H9 (cell line): Measurements from ENCODE around the gene B3GNT3. TPM values are rescaled to one million over a fixed set of nuclear protein-coding genes. Genes with fewer than 3 reads are reported as not detected.

Experiments used
- DNase-seq: peaks from one replicate; pipeline ENCODE4 v3.0.0-alpha.2; 2017
- H2AFZ ChIP-seq: one replicate; pipeline ENCODE4 v1.6.1; 2013; ENCODE audit warnings: mild to moderate bottlenecking, low read length, control low read depth, moderate library complexity
- H2AK5ac ChIP-seq: 2 replicates; pipeline ENCODE4 v1.6.1; 2013; ENCODE audit warnings: low read length, control low read depth, mixed read lengths; ENCODE audit not compliant: insufficient read length
- H2BK120ac ChIP-seq: one replicate; pipeline ENCODE4 v1.6.1; 2013; ENCODE audit warnings: low read depth, mild to moderate bottlenecking, low read length, control low read depth, inconsistent platforms; ENCODE audit not compliant: poor library complexity, severe bottlenecking
- H2BK12ac ChIP-seq: 2 replicates; pipeline ENCODE4 v1.6.1; 2013; ENCODE audit warnings: low read length, control low read depth, mixed read lengths, low read depth; ENCODE audit not compliant: insufficient read length
- H2BK15ac ChIP-seq: 2 replicates; pipeline ENCODE4 v1.6.1; 2013; ENCODE audit warnings: low read depth, low read length, control low read depth
- H2BK20ac ChIP-seq: one replicate; pipeline ENCODE4 v1.6.1; 2013; ENCODE audit warnings: low read depth, mild to moderate bottlenecking, low read length, control low read depth, inconsistent platforms; ENCODE audit not compliant: poor library complexity, severe bottlenecking
- H2BK5ac ChIP-seq: 2 replicates; pipeline ENCODE4 v1.6.1; 2013; ENCODE audit warnings: low read length, control low read depth, mixed read lengths; ENCODE audit not compliant: insufficient read length
- H3K14ac ChIP-seq: 2 replicates; pipeline ENCODE4 v1.6.1; 2013; ENCODE audit warnings: low read length, control low read depth; ENCODE audit not compliant: insufficient read depth
- H3K18ac ChIP-seq: 2 replicates; pipeline ENCODE4 v1.6.1; 2013; ENCODE audit warnings: low read depth, mild to moderate bottlenecking, mixed read lengths, low read length, control low read depth; ENCODE audit not compliant: insufficient read length
- H3K23ac ChIP-seq: 2 replicates; pipeline ENCODE4 v1.6.1; 2013; ENCODE audit warnings: low read length, control low read depth, mixed read lengths, low read depth; ENCODE audit not compliant: insufficient read length
- H3K23me2 ChIP-seq: 2 replicates; pipeline ENCODE4 v1.6.1; 2013; ENCODE audit warnings: low read depth, mild to moderate bottlenecking, mixed read lengths, low read length, control low read depth; ENCODE audit not compliant: insufficient read length, poor library complexity, severe bottlenecking
- H3K27ac ChIP-seq: 2 replicates; pipeline ENCODE4 v1.5.1; 2013; ENCODE audit warnings: low read length, control low read depth, mixed read lengths, low read depth; ENCODE audit not compliant: insufficient read length
- H3K27me3 ChIP-seq: 2 replicates; pipeline ENCODE4 v1.6.1; 2013; ENCODE audit warnings: low read length, control low read depth, inconsistent platforms; ENCODE audit not compliant: insufficient read depth
- H3K4ac ChIP-seq: 2 replicates; pipeline ENCODE4 v1.6.1; 2013; ENCODE audit warnings: low read depth, mild to moderate bottlenecking, control low read depth, inconsistent platforms, low read length, moderate library complexity
- H3K4me1 ChIP-seq: 2 replicates; pipeline ENCODE4 v1.6.1; 2013; ENCODE audit warnings: low read length, control low read depth, inconsistent platforms; ENCODE audit not compliant: insufficient read depth
- H3K4me2 ChIP-seq: 2 replicates; pipeline ENCODE4 v1.6.1; 2013; ENCODE audit warnings: low read length, control low read depth, mixed read lengths; ENCODE audit not compliant: insufficient read length, insufficient read depth
- H3K56ac ChIP-seq: 2 replicates; pipeline ENCODE4 v1.6.1; 2013; ENCODE audit warnings: low read depth, mild to moderate bottlenecking, mixed read lengths, low read length, control low read depth; ENCODE audit not compliant: insufficient read length
- H3K79me1 ChIP-seq: 2 replicates; pipeline ENCODE4 v1.6.1; 2013; ENCODE audit warnings: low read depth, mild to moderate bottlenecking, moderate library complexity, low read length, control low read depth, inconsistent platforms; ENCODE audit not compliant: insufficient read depth, poor library complexity, severe bottlenecking
- H3K79me2 ChIP-seq: 2 replicates; pipeline ENCODE4 v1.6.1; 2013; ENCODE audit warnings: low read length, control low read depth, inconsistent platforms; ENCODE audit not compliant: insufficient read depth
- H3K9ac ChIP-seq: 2 replicates; pipeline ENCODE4 v1.6.1; 2013; ENCODE audit warnings: low read length, control low read depth, mixed read lengths; ENCODE audit not compliant: insufficient read length; ENCODE audit errors: extremely low read depth
- H3K9me3 ChIP-seq: one replicate; pipeline ENCODE4 v1.6.1; 2013; ENCODE audit warnings: low read depth, low read length, inconsistent platforms; ENCODE audit not compliant: control insufficient read depth
- H3T11ph ChIP-seq: one replicate; pipeline ENCODE4 v1.6.1; 2013; ENCODE audit warnings: mild to moderate bottlenecking, low read length, control low read depth, inconsistent platforms
- H4K20me1 ChIP-seq: one replicate; pipeline ENCODE4 v1.6.1; 2013; ENCODE audit not compliant: control insufficient read depth, insufficient read length, insufficient read depth
- H4K5ac ChIP-seq: 2 replicates; pipeline ENCODE4 v1.6.1; 2013; ENCODE audit warnings: low read depth, mild to moderate bottlenecking, mixed read lengths, low read length, control low read depth; ENCODE audit not compliant: insufficient read length
- H4K8ac ChIP-seq: replicated peaks from 2 replicates; pipeline ENCODE4 v1.6.1; 2013; ENCODE audit warnings: low read length, control low read depth, mixed read lengths, low read depth; ENCODE audit not compliant: insufficient read length
- H4K91ac ChIP-seq: 2 replicates; pipeline ENCODE4 v1.6.1; 2013; ENCODE audit warnings: low read depth, mild to moderate bottlenecking, moderate library complexity, mixed read lengths, low read length, control low read depth; ENCODE audit not compliant: insufficient read length
- H3K27ac Mint-ChIP-seq, 3 experiments: 2 replicates in 2 of 3; 3 replicates in 1 of 3; pipeline ENCODE4 v1.8.0; 2020 to 2021; ENCODE audit warnings: mixed read lengths in 3 of 3, mild to moderate bottlenecking in 1 of 3, moderate library complexity in 1 of 3
- H3K27me3 Mint-ChIP-seq: 2 replicates; pipeline ENCODE4 v1.8.0; 2021; ENCODE audit warnings: low read depth, mild to moderate bottlenecking, moderate library complexity, mixed read lengths
- H3K36me3 Mint-ChIP-seq, 3 experiments: 2 replicates in 2 of 3; 3 replicates in 1 of 3; pipeline ENCODE4 v1.8.0; 2020 to 2021; ENCODE audit warnings: low read depth in 3 of 3, mixed read lengths in 3 of 3; ENCODE audit not compliant: insufficient read depth in 1 of 3
- H3K4me1 Mint-ChIP-seq, 2 experiments: 2 replicates each; pipeline ENCODE4 v1.8.0; 2020; ENCODE audit warnings: mixed read lengths in 2 of 2
- H3K4me3 Mint-ChIP-seq, 2 experiments: 2 replicates in 1 of 2; 3 replicates in 1 of 2; pipeline ENCODE4 v1.8.0; 2020 to 2021; ENCODE audit warnings: mild to moderate bottlenecking in 2 of 2, mixed read lengths in 2 of 2, moderate library complexity in 1 of 2
- H3K9me3 Mint-ChIP-seq, 2 experiments: 2 replicates in 1 of 2; 3 replicates in 1 of 2; pipeline ENCODE4 v1.8.0; 2020; ENCODE audit warnings: mild to moderate bottlenecking in 2 of 2, mixed read lengths in 2 of 2, moderate library complexity in 1 of 2
- CTCF ChIP-seq: fragments of 200-600 bp; sonication (generic); conservative IDR thresholded peaks from 3 replicates; pipeline ENCODE4 v1.8.0; 2021; ENCODE audit warnings: antibody characterized with exemption, mild to moderate bottlenecking
- WGBS: extraction: QIAGEN DNeasy Blood & Tissue Kit; methylation state at CpG from one replicate; pipeline ENCODE4 v1.1.7; 2013; ENCODE audit warnings: missing lambda C conversion rate, low lambda C conversion rate, mixed read lengths; ENCODE audit not compliant: insufficient read length; ENCODE audit errors: extremely low coverage; 5-methylcytosine and 5-hydroxymethylcytosine counted together
- total RNA-seq: library from RNA; stranded (reverse); gene quantifications from 2 replicates; pipeline ENCODE4 v1.2.1, GENCODE V29; 2021

B3GNT3 gene
- total RNA-seq, 1 experiment from 2014 or later = 0.96 TPM

DNA sequence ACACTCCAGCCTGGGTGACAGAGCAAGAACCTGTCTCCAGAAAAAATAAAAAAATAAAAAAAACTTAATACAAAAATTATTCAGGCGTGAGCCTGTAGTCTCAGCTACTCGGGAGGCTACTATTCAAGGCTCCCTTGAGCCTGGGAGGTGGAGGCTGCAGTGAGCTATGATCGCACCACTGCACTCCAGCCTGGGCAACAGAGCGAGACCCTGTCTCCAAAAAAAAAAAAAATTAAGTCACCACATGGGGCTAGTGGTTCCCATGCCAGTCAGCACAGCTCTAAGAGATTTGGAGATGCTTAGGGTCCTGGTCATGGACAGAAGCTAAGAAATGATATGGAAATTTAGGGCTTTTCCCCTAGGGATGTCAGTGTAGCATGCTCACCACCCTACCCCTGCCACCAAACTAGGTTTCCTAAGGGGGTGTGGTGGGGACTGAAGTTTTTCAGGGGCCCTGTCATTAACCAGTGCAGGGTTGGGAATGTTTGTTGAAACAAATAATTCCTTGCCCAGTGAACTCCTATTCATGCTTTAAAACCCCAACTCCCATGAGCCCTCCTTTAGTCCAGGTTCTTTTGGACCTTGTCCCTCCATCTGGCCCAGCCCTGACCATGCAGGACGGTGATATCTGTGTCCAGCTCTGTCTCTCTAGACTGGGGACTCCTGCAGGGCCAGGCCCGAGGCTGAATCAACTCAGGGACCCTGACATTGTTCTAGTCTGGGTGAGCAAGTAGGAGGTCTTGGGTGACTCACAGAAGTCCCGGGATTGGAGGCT is 41.9 kb upstream of the B3GNT3 start:
- Mint-ChIP-seq H3K27me3 (no peaks in the 10 kb centered on the region; the same call in 1 of the 2 replicates), H3K36me3 (peaks cover 0 to 4% (median 2%) of the 10 kb centered on the region in 3 experiments; a peak in 5 of 7 replicates)

More for the DNA sequence above, 41.9 kb upstream of the B3GNT3 start:
- no peak overlapping the region for H3K27ac Mint-ChIP-seq
- no peaks in the 10 kb centered on the region for H3K4me1 ChIP-seq
- H3K23ac ChIP-seq = no peak overlapping the region
- no peak overlapping the region for H3K4me2 ChIP-seq
- H3K18ac ChIP-seq = no peak overlapping the region
- H3K9ac ChIP-seq = no peak overlapping the region
- no peaks in the 10 kb centered on the region for H3K27me3 ChIP-seq
- no peak overlapping the region for H3K4me3 Mint-ChIP-seq
- H3K9me3 ChIP-seq = no peaks in the 10 kb centered on the region
- no peak for TF ChIP-seq CTCF
- H3K27ac ChIP-seq = no peak overlapping the region
- H4K91ac ChIP-seq = no peak overlapping the region
- H4K8ac ChIP-seq = no peak overlapping the region
- H2AK5ac ChIP-seq = no peak overlapping the region
- H2AFZ ChIP-seq = no peak overlapping the region
- H2BK20ac ChIP-seq = no peak overlapping the region
- H2BK12ac ChIP-seq = no peak overlapping the region
- H3K14ac ChIP-seq = no peak overlapping the region
- no peak overlapping the region for H2BK120ac ChIP-seq
- H2BK5ac ChIP-seq = no peak overlapping the region
- WGBS = no CpG with 5 or more reads among the region's 7 CpGs
- no peaks in the 10 kb centered on the region for H3K79me1 ChIP-seq
- H3K4ac ChIP-seq = no peak overlapping the region
- H3K9me3 Mint-ChIP-seq = no peaks in the 10 kb centered on the region
- no peaks in the 10 kb centered on the region; the same call in 1 of the 2 replicates for H3K79me2 ChIP-seq
- no peak overlapping the region for H3K56ac ChIP-seq
- H3T11ph ChIP-seq = no peak overlapping the region
- no peak overlapping the region for H4K5ac ChIP-seq
- H4K20me1 ChIP-seq = no peaks in the 10 kb centered on the region
- H3K23me2 ChIP-seq = peaks cover 2% of the 10 kb centered on the region
- no peak for DNase-seq
- no peak overlapping the region for H2BK15ac ChIP-seq
- H3K4me1 Mint-ChIP-seq = peaks cover 8 to 44% of the 10 kb centered on the region in 2 experiments
